Naive thymus-derived CD4-positive, alpha-beta T cell (primary cell): ENCODE measurements around the gene DLG4. TPM values are rescaled to one million over a fixed set of nuclear protein-coding genes. Genes with fewer than 3 reads are reported as not detected.
A peak's percentile ranks its signal among the peaks of the same experiment; 100 is the strongest.

ENCODE experiments used
- ATAC-seq: fragments of 150-1000 bp; cut with Tn5 transposase; 2 replicates; pipeline ENCODE4 v1.10.0; 2021; ENCODE audit warnings: mild to moderate bottlenecking, moderate library complexity
- CTCF ChIA-PET: fragments of 350-600 bp; sonication (Branson Sonifier 250); formaldehyde crosslinking; loops from one replicate; lab custom pipeline; 2021; ENCODE audit warnings: antibody characterized with exemption; lab: Charles Lee
- POLR2A ChIA-PET: fragments of 350-600 bp; sonication (Branson Sonifier 250); formaldehyde crosslinking; loops from one replicate; lab custom pipeline; 2021; ENCODE audit warnings: antibody characterized with exemption, inconsistent platforms; lab: Charles Lee
- DNase-seq, 9 donors: peaks; one replicate each; pipeline versions ENCODE4 v3.0.0 to v3.0.0-alpha.2; 2020 to 2022; ENCODE audit warnings: mixed read lengths in 1 of 9
- H3K27ac ChIP-seq: one replicate; pipeline ENCODE4 v1.7.0; 2013; ENCODE audit warnings: mild to moderate bottlenecking, low read depth, low read length, moderate library complexity
- H3K27me3 ChIP-seq, 2 donors: one replicate each; pipeline ENCODE4 v1.7.0; 2013; ENCODE audit warnings: low read length in 2 of 2, mild to moderate bottlenecking in 2 of 2, moderate library complexity in 2 of 2; ENCODE audit not compliant: control insufficient read depth in 2 of 2, insufficient read depth in 2 of 2
- H3K36me3 ChIP-seq, 3 experiments: 1 replicate in 2 of 3; 2 replicates in 1 of 3; pipeline ENCODE4 v1.7.0; 2013; ENCODE audit warnings: low read length in 3 of 3, mild to moderate bottlenecking in 3 of 3, moderate library complexity in 1 of 3; ENCODE audit not compliant: insufficient read depth in 3 of 3, control insufficient read depth in 2 of 3
- H3K4me1 ChIP-seq, 2 donors: one replicate each; pipeline ENCODE4 v1.7.0; 2013; ENCODE audit warnings: low read length in 2 of 2, mild to moderate bottlenecking in 2 of 2, moderate library complexity in 1 of 2; ENCODE audit not compliant: control insufficient read depth in 2 of 2, insufficient read depth in 2 of 2
- H3K4me3 ChIP-seq: 2 replicates; pipeline ENCODE4 v1.7.0; 2013; ENCODE audit warnings: mild to moderate bottlenecking, low read length
- H3K9me3 ChIP-seq, 3 experiments: 1 replicate in 2 of 3; 2 replicates in 1 of 3; pipeline ENCODE4 v1.7.0; 2013; ENCODE audit warnings: low read length in 3 of 3; ENCODE audit not compliant: control insufficient read depth in 2 of 3
- H3K27ac Mint-ChIP-seq, 9 donors: one replicate each; pipeline ENCODE4 v1.8.0; 2020 to 2022; ENCODE audit warnings: mixed read lengths in 9 of 9, mild to moderate bottlenecking in 8 of 9, moderate library complexity in 5 of 9, inconsistent platforms in 2 of 9
- H3K27me3 Mint-ChIP-seq, 5 donors: one replicate each; pipeline ENCODE4 v1.8.0; 2021 to 2022; ENCODE audit warnings: mixed read lengths in 5 of 5, mild to moderate bottlenecking in 1 of 5
- H3K36me3 Mint-ChIP-seq, 5 donors: one replicate each; pipeline ENCODE4 v1.8.0; 2020 to 2022; ENCODE audit warnings: mixed read lengths in 5 of 5, mild to moderate bottlenecking in 3 of 5, inconsistent platforms in 1 of 5
- H3K4me1 Mint-ChIP-seq, 7 donors: one replicate each; pipeline ENCODE4 v1.8.0; 2020 to 2022; ENCODE audit warnings: mixed read lengths in 7 of 7, mild to moderate bottlenecking in 3 of 7, inconsistent platforms in 1 of 7
- H3K4me3 Mint-ChIP-seq, 10 donors: one replicate each; pipeline ENCODE4 v1.8.0; 2020 to 2022; ENCODE audit warnings: mild to moderate bottlenecking in 10 of 10, mixed read lengths in 10 of 10, moderate library complexity in 6 of 10, inconsistent platforms in 2 of 10
- H3K9me3 Mint-ChIP-seq, 11 donors: one replicate each; pipeline ENCODE4 v1.8.0; 2020 to 2022; ENCODE audit warnings: mixed read lengths in 11 of 11, mild to moderate bottlenecking in 4 of 11, inconsistent platforms in 1 of 11, moderate library complexity in 1 of 11
- intact Hi-C, 2 donors: fragments of 100-400 bp; cut with micrococcal nuclease; formaldehyde crosslinking; loops; one replicate each; pipeline ENCODE4 v1.15.1; 2023
- polyA plus RNA-seq, 2 donors: library from polyadenylated mRNA; unstranded; fragments of 300-500 nt; fragmentation: Illumina TruSeq; gene quantifications; one replicate each; pipeline ENCODE4 v1.2.3, GENCODE V29; 2021
- total RNA-seq, 6 experiments: library from RNA in 5 of 6; stranded (reverse) in 5 of 6; gene quantifications; 1 replicate in 5 of 6; 2 replicates in 1 of 6; pipeline ENCODE4 v1.2.3 and lab custom pipeline; 2021 to 2026

Gene DLG4
- total and polyA plus RNA-seq, 7 experiments from 2014 or later: 0.26 to 25.4 (median 11.4) TPM

DNA sequence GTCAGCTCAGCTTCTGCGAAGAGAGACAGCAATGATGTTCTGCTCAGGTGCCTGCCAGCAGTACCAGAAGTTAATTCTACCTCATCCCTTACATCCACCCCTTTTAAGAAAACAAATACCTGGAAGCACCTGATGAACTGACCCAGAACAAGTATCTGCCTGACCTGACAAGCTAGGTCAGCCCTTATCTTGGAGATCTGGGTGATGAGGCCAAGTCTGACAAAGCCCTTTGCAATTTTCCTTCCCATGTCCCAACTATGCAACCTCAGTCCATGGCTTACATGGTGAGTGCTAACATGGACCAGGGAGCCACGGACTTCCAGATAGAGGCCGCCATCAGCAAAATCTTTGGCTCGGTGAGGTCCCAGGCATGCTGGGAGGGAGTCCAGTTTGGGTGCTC lies 3.7 kb upstream of the DLG4 start:
- H3K9me3 ChIP-seq: no peaks in the 10 kb centered on the region
- peaks cover 19 to 21% of the 10 kb centered on the region in 2 donors for H3K4me1 ChIP-seq
- Mint-ChIP-seq H3K4me1 (peaks cover 23 to 32% (median 27%) of the 10 kb centered on the region in 7 donors), H3K27ac (peak overlapping the region in 1 of 9 donors; percentile 21), H3K4me3 (peak overlapping the region in 1 of 10 donors; percentile 41), H3K36me3 (peaks cover 0 to 22% (median 4%) of the 10 kb centered on the region in 5 donors), H3K9me3 (peaks cover 0 to 2% (median 0%) of the 10 kb centered on the region in 11 donors), H3K27me3 (no peaks in the 10 kb centered on the region)
- intact Hi-C loops: no loop called here
- H3K36me3 ChIP-seq: peaks cover 4 to 69% (median 6%) of the 10 kb centered on the region in 3 experiments
- DNase-seq (no peak), ATAC-seq (no peak)
- H3K27me3 ChIP-seq: no peaks in the 10 kb centered on the region
- no peak overlapping the region for H3K27ac ChIP-seq
- ChIA-PET CTCF (interaction anchor here (1.2 to 1.3 kb wide), 2 partner anchors 11 to 24 kb away, joined by 4 to 6 read pairs; partner anchors contain the start of gene DVL2), POLR2A (interaction anchor here (0.6 to 13.7 kb wide), 2 partner anchors 13 to 253 kb away, joined by 3 to 265 read pairs; partner anchors contain the start of genes DVL2, GABARAP and PHF23)
- no peak overlapping the region for H3K4me3 ChIP-seq

- H3K27me3 Mint-ChIP-seq: no peaks in the 10 kb centered on the region
- no peak overlapping the region for H3K27ac Mint-ChIP-seq
- peaks cover 0 to 18% (median 3%) of the 10 kb centered on the region in 5 donors for H3K36me3 Mint-ChIP-seq
- DNase-seq (no peak), ATAC-seq (no peak)
- no peak overlapping the region for H3K4me3 ChIP-seq
- CTCF ChIA-PET: interaction anchor here (1.3 kb wide), 1 partner anchor 12 kb away, joined by 4 read pairs; the partner anchor contains the start of gene DVL2
- peaks cover 0 to 2% (median 0%) of the 10 kb centered on the region in 11 donors for H3K9me3 Mint-ChIP-seq
- no peak overlapping the region for H3K27ac ChIP-seq
- H3K4me3 Mint-ChIP-seq: no peak overlapping the region
- no peaks in the 10 kb centered on the region for H3K27me3 ChIP-seq
- POLR2A ChIA-PET: interaction anchor here (0.9 to 13.7 kb wide), 2 partner anchors 13 to 114 kb away, joined by 3 to 265 read pairs; partner anchors contain the start of genes DVL2, GABARAP and PHF23
- intact Hi-C loops: no loop called here
- H3K36me3 ChIP-seq: peaks cover 4 to 65% (median 6%) of the 10 kb centered on the region in 3 experiments
- peaks cover 21 to 23% of the 10 kb centered on the region in 2 donors for H3K4me1 ChIP-seq
- peaks cover 24 to 37% (median 31%) of the 10 kb centered on the region in 7 donors for H3K4me1 Mint-ChIP-seq
- no peaks in the 10 kb centered on the region for H3K9me3 ChIP-seq
These were observed 3.3 kb upstream of the DLG4 start for GRCh38 chr17:7222972-7223292.

DNA sequence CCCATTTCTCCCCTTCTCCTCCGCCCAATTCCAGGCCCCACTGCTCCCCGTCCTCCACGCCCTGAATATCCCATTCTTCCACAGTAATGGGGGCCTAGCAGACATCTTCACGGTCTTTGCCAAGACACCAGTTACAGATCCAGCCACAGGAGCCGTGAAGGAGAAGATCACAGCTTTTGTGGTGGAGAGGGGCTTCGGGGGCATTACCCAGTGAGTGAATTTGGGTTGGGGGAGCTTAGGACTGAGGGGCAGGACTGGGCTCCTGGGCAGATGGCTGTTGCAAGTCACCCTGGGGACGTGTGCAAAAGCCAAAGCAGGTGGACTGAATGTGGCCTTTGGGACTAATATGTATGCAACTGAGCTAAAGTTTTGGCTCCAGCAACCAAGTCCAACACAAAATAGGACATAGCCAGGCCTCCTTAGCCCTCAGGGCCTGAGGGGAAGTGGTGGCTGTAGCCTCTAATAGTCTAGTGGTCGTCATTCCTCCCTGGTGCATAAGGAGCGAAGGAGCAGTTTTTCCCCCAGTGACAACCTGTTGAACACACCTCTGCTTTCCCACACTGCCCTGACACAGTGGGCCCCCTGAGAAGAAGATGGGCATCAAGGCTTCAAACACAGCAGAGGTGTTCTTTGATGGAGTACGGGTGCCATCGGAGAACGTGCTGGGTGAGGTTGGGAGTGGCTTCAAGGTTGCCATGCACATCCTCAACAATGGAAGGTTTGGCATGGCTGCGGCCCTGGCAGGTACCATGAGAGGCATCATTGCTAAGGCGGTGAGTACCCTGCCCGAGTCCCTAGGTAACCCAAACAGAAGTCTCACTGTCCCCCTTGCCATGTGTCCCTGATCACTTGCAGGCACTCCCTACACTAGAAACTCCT lies 2.7 kb upstream of the DLG4 start:
- Histone ChIP-seq H3K9me3 (no peaks in the 10 kb centered on the region), H3K4me1 (peaks cover 21 to 28% of the 10 kb centered on the region in 2 donors), H3K27me3 (no peaks in the 10 kb centered on the region), H3K4me3 (no peak overlapping the region), H3K27ac (no peak overlapping the region), H3K36me3 (peaks cover 4 to 59% (median 6%) of the 10 kb centered on the region in 3 experiments)
- CTCF ChIA-PET: interaction anchor here (1.3 to 3.1 kb wide), 4 partner anchors 12 to 19 kb away, joined by 4 to 9 read pairs (median 6); partner anchors contain the start of genes DVL2, GABARAP and PHF23
- H3K27me3 Mint-ChIP-seq: no peaks in the 10 kb centered on the region
- POLR2A ChIA-PET: interaction anchor here (0.7 to 13.7 kb wide), 3 partner anchors 14 to 114 kb away, joined by 3 to 265 read pairs (median 3); partner anchors contain the start of genes DVL2, GABARAP and PHF23
- H3K27ac Mint-ChIP-seq: peak overlapping the region in 4 of 9 donors; percentile 49 to 92 (median 68)
- H3K4me3 Mint-ChIP-seq: peak overlapping the region in 1 of 10 donors; percentile 8
- DNase-seq: no peak
- no peak for ATAC-seq
- peaks cover 0 to 17% (median 3%) of the 10 kb centered on the region in 5 donors for H3K36me3 Mint-ChIP-seq
- H3K9me3 Mint-ChIP-seq: peaks cover 0 to 2% (median 0%) of the 10 kb centered on the region in 11 donors
- intact Hi-C loops: no loop called here
- H3K4me1 Mint-ChIP-seq: peaks cover 24 to 41% (median 36%) of the 10 kb centered on the region in 7 donors

DNA sequence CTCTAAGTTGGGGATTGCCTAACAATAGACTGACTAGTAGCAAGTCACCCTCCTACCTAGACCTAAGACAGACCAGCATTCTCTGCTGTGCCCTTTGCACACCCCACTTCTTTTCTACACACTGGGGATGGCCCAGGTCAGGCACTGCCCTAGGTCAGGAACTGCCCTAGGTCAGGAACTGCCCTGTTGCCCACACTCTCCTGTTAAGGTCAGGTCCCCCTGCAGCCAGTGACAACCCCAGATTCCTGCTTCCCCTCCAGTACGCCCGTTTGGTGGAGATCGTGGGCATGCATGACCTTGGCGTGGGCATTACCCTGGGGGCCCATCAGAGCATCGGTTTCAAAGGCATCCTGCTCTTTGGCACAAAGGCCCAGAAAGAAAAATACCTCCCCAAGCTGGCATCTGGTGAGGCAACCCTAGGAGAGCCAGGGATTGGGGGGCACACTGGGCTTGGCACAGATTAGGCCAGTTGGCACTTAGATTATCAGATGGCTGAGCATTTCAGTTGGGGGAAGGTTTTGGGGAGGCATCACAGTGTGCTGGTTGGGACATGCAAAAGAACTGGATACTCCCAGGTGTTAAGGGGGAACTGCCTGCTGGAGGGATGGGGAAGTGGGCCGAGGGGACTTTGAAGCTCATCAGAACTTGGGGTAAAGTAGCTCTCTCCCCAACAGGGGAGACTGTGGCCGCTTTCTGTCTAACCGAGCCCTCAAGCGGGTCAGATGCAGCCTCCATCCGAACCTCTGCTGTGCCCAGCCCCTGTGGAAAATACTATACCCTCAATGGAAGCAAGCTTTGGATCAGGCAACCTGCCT lies 1.8 kb upstream of the DLG4 start:
- Histone ChIP-seq H3K9me3 (no peaks in the 10 kb centered on the region), H3K4me1 (peaks cover 21 to 34% of the 10 kb centered on the region in 2 donors), H3K36me3 (peaks cover 0 to 50% (median 4%) of the 10 kb centered on the region in 3 experiments), H3K27ac (peak overlapping the region; percentile 75), H3K4me3 (no peak overlapping the region), H3K27me3 (no peaks in the 10 kb centered on the region)
- Mint-ChIP-seq H3K27ac (peak overlapping the region in 8 of 9 donors; percentile 89 to 98 (median 92)), H3K4me3 (peak overlapping the region; percentile 88 to 95 (median 90)), H3K36me3 (peaks cover 0 to 16% (median 3%) of the 10 kb centered on the region in 5 donors), H3K9me3 (peaks cover 0 to 2% (median 0%) of the 10 kb centered on the region in 11 donors), H3K27me3 (no peaks in the 10 kb centered on the region), H3K4me1 (peaks cover 26 to 46% (median 40%) of the 10 kb centered on the region in 7 donors)
- ChIA-PET POLR2A (interaction anchor here (0.7 to 13.7 kb wide), 7 partner anchors 15 to 108 kb away, joined by 3 to 265 read pairs (median 4); partner anchors contain the start of genes CTDNEP1, DVL2, ELP5 and GABARAP), CTCF (interaction anchor here (0.6 to 3.1 kb wide), 9 partner anchors 13 to 466 kb away, joined by 3 to 22 read pairs (median 4); partner anchors contain the start of genes DVL2, GABARAP, PHF23 and TP53)
- ATAC-seq (no peak), DNase-seq (no peak)
- intact Hi-C loops: loop anchor here (1.0 kb wide), 2 partner anchors 13 to 75 kb away; partner anchors contain the start of gene DVL2 (in 1 of the 2)

DNA sequence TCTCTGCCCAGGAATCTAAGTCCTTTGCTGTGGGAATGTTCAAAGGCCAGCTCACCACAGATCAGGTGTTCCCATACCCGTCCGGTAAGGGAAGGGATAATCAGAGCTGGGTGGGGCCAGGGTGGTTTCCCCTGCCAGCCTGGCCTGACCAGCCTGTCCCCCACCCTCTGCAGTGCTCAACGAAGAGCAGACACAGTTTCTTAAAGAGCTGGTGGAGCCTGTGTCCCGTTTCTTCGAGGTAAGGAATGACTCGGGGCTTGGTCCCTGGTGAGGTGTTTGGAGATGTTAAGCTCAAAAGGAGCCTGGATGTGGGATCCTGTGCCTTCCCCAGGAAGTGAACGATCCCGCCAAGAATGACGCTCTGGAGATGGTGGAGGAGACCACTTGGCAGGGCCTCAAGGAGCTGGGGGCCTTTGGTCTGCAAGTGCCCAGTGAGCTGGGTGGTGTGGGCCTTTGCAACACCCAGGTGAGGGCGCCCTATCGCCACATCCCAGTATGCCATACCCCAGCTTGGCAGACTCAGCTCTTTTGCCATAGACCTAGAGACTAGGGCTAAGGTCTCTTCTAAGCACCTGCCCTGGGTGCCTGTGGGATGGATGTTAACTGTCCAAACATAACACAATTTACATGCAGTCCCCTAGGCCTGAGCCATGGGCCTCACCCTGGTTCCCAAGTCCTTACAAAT lies 1.1 kb upstream of the DLG4 start:
- ChIA-PET POLR2A (interaction anchor here (0.6 to 13.7 kb wide), 8 partner anchors 16 to 1163 kb away, joined by 3 to 265 read pairs (median 4); partner anchors contain the start of genes CTDNEP1, DVL2, ELP5 and GABARAP), CTCF (interaction anchor here (0.6 to 3.1 kb wide), 11 partner anchors 14 to 466 kb away, joined by 3 to 22 read pairs (median 4); partner anchors contain the start of genes DVL2, GABARAP, PHF23 and TP53)
- intact Hi-C loops: loop anchor here (1.0 kb wide), 2 partner anchors 14 to 76 kb away; partner anchors contain the start of gene DVL2 (in 1 of the 2)
- Histone ChIP-seq H3K9me3 (no peaks in the 10 kb centered on the region), H3K27ac (peak overlapping the region; percentile 75), H3K27me3 (no peaks in the 10 kb centered on the region), H3K36me3 (peaks cover 0 to 43% (median 4%) of the 10 kb centered on the region in 3 experiments), H3K4me1 (peaks cover 21 to 41% of the 10 kb centered on the region in 2 donors), H3K4me3 (peak overlapping the region; percentile 73)
- Mint-ChIP-seq H3K4me3 (peak overlapping the region; percentile 88 to 95 (median 90)), H3K27ac (peak overlapping the region; percentile 68 to 98 (median 91)), H3K9me3 (peaks cover 0 to 2% (median 0%) of the 10 kb centered on the region in 11 donors), H3K27me3 (no peaks in the 10 kb centered on the region), H3K4me1 (peaks cover 34 to 53% (median 47%) of the 10 kb centered on the region in 7 donors), H3K36me3 (peaks cover 0 to 14% (median 3%) of the 10 kb centered on the region in 5 donors)
- ATAC-seq (peak; percentile 64), DNase-seq (peak in 7 of 9 donors; percentile 47 to 67 (median 57))
